Stimulated activated CD8-positive, alpha-beta memory T cell treated with anti-CD3 and anti-CD28 coated beads, Interleukin-2, amount 100 ng/mL, for 48 hours (primary cell): ENCODE measurements around the gene RIN3.
"Not testable (repeated sequence)": the region's sequence is repeated elsewhere in the genome, so short reads cannot be mapped to it uniquely, and the experiment has no call there.

Experiments
- DNase-seq, 2 donors: peaks; one replicate each; pipeline ENCODE4 v3.0.0-alpha.2; 2020; ENCODE audit warnings: low read depth in 2 of 2

The RIN3 gene

DNA sequence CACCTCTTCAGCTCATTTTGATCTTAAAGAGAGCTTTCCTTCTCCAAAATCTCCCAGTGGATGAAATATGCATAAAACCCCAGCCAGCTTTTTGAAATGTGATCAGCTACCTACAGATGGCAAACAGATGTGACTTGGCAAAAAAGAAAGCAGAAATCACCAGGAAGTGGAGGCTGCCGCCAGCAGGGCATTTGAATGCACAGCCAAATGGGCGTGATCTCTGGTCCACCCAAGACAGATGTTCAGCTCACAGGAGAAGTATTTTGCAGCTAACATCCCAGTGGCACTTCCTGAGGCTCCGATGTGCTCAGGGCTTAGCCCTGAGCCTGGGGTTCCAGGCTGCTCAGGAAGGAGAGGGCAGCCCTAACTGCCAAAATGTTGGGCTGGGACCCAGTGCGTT, 156.6 kb downstream of the RIN3 start:
- DNase-seq: no peak

- no peak for DNase-seq
These were observed 157.2 kb downstream of the RIN3 start for GRCh38 chr14:92670643-92671366.

DNA sequence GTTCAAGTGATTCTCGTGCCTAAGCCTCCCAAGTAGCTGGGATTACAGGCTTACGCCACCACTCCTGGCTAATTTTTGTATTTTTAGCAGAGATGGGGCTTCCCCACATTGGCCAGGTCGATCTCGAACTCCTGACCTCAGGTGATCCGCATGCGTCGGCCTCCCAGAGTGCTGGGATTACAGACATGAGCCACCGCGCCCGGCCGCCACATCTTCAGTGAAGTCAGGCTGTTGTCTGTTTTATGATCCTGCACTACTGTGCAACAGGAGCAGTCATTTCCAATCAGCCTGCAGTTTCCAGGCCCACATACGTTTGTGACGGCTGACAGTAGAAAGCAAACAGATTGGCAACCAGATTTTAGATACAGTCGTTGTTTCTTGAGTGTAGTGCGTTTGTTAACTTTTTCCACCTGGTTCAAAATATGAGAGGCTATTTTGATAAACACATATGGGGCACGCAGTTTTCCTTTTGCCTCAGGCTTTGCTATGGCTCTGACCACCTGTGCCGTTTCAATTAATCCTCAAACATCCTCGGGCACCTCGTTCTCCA, 160.1 kb downstream of the RIN3 start:
- DNase-seq: no peak

DNA sequence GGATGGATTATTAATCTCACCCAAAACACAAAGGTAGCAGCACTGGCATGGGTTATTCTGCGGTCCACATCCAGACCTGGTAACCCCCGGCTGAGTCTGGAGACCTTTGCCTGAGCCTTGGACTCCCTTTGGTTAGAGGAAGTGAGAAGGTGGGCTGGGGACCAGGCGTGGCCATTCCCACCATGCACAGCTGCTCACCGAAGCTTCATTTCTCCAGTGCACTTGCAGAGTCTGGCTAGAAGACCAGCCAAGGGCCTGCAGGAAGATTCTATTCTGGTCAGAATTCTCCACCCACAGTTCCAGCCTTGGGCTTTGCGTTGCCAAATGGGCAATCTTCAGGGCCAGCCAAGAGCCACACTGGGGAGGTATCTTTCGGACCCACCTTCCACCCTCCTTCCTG, 161.8 kb downstream of the RIN3 start:
- no peak for DNase-seq

DNA sequence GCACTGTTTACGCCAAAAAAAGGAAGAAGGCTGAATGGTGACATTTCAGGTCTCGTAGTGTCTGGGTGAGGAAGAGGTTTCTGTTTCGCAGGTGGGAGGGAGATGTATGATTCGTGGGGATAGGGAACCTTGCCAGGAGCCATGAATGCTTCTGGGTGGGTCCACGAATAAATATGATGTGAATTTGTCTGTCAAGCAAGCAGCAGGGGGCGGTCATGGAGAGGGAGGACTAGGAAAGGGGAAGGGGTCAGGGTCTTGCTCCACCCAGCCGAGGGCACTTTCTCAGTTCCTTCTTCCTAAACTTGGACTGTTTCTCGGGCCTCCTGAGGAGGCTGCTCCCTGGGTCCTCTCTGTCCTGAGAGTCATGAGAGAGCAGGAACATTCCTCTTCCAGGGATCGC, 162.4 kb downstream of the RIN3 start:
- no peak for DNase-seq

GRCh38 chr14:92676403-92677086, 163.0 kb downstream of the RIN3 start:
- no peak for DNase-seq

DNA sequence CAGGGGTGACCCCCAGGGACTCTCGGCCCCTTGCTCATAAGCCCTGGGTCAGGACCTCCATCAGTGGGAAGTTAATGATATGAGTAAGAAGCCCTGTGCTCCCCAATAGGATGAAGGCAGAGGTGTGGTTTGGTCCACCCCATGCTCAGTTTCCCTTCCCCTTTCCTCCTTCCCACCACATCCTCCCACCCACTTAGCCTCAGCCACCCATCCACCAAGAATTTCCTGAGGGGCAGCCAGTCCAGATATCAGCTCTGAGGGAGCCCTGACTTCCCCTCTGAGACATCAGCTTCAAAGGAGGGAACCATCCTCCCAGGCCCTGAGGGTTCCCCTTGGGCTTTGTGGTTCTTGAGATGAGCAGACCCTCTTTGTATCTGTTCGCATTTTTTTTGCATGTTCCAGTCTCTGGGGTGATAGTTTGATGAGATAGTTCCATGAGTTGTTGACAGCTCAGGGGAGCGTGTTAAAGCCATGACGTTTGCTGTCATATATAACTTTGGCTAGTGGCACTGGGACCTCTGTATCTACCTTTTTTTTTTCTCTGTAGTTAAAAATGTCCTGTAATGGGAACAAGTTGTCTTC, 163.6 kb downstream of the RIN3 start:
- DNase-seq: peak; percentile 65 to 67

DNA sequence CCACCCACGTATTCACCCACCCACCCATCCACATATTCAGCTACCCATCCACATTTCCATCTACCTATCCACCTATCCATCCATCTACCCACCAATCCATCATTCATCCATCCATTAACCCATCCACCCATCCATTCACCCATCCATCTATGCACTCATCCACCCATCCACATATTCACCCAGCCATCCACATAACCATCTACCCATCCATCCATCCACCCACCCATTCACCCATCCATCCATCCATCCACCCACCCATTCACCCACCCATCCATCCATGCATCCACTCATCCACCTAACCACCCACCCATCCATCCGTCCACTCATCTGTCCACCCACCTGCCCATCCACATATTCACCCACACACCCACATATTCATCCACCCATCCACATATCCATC, 164.4 kb downstream of the RIN3 start:
- DNase-seq: no peak

GRCh38 chr14:92678766-92679165, 165.2 kb downstream of the RIN3 start:
- DNase-seq: no peak

DNA sequence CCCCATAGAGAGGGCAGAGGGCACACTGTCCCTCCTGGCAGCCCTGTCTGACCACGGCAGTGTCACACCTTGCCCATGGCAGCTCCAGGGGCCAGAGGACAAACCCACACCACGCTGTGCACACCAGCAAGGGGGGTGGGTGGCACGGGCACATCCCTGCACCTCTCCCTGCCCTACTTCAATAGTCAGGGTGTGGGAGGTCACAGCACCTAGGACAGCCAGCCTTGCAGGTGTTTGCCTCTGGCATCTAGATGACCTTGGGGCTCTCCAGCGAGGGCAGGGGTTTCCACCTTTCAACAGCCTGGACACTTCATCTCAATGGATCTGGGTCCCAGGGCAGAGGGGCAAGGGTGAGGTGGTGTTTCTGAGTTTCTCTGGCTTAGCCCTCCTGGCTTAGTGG, 165.7 kb downstream of the RIN3 start:
- DNase-seq: no peak

- not testable (repeated sequence) for DNase-seq
These were observed 166.7 kb downstream of the RIN3 start for GRCh38 chr14:92680330-92680729.

GRCh38 chr14:92680781-92681650, 167.4 kb downstream of the RIN3 start:
- DNase-seq: peak; percentile 52 to 66

GRCh38 chr14:92683041-92683440, 169.5 kb downstream of the RIN3 start:
- no peak for DNase-seq

DNA sequence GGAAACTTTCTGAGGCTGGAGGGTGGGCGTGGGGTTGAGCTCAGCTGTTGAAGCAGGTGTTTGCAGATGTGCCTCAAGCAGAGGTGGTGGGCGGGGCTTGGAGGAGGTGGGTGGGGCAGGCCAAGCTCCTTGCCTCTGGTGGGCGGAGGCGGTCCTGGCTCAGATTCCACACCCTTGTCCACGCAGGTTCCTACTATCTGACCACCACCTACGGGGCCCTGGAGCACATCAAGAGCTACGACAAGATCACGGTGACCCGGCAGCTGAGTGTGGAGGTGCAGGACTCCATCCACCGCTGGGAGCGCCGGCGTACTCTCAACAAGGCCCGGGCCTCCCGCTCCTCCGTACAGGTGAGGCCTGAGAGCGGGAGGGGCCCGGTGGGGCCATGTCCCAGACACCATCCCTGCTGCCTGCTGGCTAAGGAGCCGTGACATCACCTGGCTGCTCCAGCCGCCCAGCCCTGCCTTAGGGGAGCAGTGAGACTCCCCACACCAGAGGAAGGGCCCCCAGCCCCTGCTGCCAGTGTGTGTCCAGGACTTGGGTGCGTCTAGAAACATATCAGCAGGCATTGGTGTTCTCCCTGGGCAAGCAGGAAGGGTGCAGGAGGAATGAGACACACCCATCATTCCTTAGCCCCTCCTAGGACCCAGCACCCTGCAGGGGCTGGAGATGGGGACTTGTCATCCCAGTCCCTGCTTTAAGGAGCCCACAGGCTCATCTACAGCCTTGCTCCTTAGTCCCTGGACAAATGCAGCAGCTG, 171.4 kb downstream of the RIN3 start:
- no peak for DNase-seq

GRCh38 chr14:92685784-92686355, 172.3 kb downstream of the RIN3 start:
- DNase-seq: no peak

- no peak for DNase-seq
These were observed 172.9 kb downstream of the RIN3 start for GRCh38 chr14:92686411-92686899.

DNA sequence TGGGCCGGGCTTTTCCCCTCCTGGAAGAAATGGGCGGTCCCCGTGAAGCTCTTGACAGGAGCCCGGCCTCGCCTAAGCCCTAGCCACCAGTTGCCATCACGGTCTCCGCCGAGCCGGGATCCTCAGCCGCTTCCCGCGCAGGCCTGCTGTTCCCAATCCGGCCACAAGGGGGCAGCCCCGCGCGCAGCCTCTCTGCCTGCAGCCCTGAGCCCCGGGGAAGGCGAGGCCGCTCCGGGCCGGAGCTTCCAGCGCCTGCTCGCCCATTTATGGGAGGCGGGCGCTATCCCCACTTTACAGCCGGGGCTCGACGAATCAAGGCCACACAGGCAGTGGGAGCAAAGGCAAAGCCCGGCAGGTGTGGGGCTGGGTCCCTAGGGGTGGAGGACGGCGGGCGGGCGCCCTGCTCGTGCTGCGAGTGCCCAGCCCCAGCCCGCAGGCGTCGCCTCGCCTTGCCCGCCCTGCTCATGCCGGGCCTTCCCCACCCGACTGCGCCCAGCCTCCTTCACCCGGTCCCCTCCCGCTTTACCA, 173.4 kb downstream of the RIN3 start:
- DNase-seq: peak; percentile 51 to 57

DNA sequence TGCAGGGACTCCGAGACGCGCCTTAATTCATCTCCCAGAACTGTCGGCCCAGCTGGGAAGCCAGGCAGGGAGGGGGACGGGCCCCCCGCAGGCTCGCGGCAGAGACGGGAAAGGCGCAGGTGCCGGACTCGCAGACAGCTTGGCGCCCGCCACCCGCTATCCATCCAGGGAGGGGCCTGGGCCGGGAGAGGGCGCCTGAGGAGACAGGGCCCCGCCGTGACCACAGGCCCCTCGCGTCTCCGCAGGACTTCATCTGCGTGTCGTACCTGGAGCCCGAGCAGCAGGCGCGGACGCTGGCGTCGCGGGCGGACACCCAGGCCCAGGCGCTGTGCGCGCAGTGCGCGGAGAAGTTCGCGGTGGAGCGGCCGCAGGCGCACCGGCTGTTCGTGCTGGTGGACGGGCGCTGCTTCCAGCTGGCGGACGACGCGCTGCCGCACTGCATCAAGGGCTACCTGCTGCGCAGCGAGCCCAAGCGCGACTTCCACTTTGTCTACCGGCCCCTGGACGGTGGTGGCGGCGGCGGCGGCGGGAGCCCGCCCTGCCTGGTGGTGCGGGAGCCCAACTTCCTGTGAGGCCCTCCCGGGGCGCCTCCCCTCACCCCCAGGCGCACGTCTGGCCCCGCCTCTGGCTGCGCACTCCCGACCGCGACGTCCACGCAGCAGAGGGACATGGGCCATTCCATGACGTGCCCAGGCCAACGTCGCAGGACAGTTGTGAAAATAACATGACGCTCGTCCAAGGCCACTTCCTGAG, 174.3 kb downstream of the RIN3 start:
- DNase-seq: no peak
